ENCODE results near the gene NDOR1.
"Not testable (repeated sequence)": the region's sequence is repeated elsewhere in the genome, so short reads cannot be mapped to it uniquely, and the experiment has no call there.

NDOR1 gene

GRCh38 chr9:137239541-137240200, 34.2 kb downstream of the NDOR1 start:
- H3K27ac ChIP-seq (ENCODE audit: low read depth, low read length), result peak overlapping the region; percentile 95
- H3K27me3 ChIP-seq (ENCODE audit: insufficient read depth, low read length); H3K9me3 ChIP-seq (ENCODE audit: insufficient read depth, low read depth, low read length): not testable (repeated sequence)
- H3K4me3 ChIP-seq (ENCODE audit: low read length), result peak overlapping the region; percentile 83
- WGBS, result 69% methylated on average over 23 of the region's 27 CpGs
- H3K4me1 ChIP-seq (ENCODE audit: insufficient read depth, low read length), result peaks cover 20% of the 10 kb centered on the region
- peaks cover 22% of the 10 kb centered on the region for H3K36me3 ChIP-seq (ENCODE audit: insufficient read depth, low read length)
- peak overlapping the region; percentile 89 for H3K9ac ChIP-seq (ENCODE audit: low read depth, low read length)

GRCh38 chr9:137240318-137240840, 34.9 kb downstream of the NDOR1 start:
- Histone ChIP-seq H3K4me3 (ENCODE audit: low read length) (peak overlapping the region; percentile 83), H3K9me3 (ENCODE audit: insufficient read depth, low read depth, low read length) (no peaks in the 10 kb centered on the region), H3K27ac (ENCODE audit: low read depth, low read length) (peak overlapping the region; percentile 95), H3K9ac (ENCODE audit: low read depth, low read length) (peak overlapping the region; percentile 89), H3K4me1 (ENCODE audit: insufficient read depth, low read length) (peaks cover 20% of the 10 kb centered on the region), H3K27me3 (ENCODE audit: insufficient read depth, low read length) (no peaks in the 10 kb centered on the region), H3K36me3 (ENCODE audit: insufficient read depth, low read length) (peaks cover 22% of the 10 kb centered on the region)
- WGBS, result under 1% methylated on average over 58 of the region's 58 CpGs

DNA sequence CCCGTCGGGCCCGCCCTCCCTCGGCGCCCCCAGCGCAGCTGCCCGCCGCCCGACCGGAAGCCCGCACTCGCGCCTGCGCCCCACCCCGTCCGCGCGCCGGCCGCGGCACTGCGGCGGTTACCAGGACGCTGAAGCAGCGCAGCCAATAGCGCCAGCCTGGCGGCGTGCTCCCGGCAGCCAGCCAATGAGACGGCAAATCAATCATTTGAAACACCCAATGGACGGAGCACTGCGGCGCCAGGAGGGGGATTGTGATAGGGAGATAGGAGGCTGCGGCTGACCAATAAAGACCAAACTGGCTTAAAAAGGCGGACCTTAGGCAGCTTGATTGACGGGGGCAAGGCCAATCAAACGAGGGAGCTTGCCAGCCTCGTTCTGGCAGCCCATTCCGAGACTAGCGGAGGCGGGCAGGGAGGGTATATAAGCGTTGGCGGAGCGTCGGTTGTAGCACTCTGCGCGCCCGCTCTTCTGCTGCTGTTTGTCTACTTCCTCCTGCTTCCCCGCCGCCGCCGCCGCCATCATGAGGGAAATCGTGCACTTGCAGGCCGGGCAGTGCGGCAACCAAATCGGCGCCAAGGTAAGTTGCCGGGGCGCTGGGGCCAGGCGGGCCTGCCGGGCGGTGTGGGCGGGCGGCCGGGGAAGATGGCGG, 35.5 kb downstream of the NDOR1 start, which contains the start of gene TUBB4B:
Gene TUBB4B, plus strand, starts transcription at position 447 of the 649 bp plus-strand sequence. Its CDS starts 74 bp downstream, at position 521.
- no peaks in the 10 kb centered on the region for H3K9me3 ChIP-seq (ENCODE audit: insufficient read depth, low read depth, low read length)
- peaks cover 22% of the 10 kb centered on the region for H3K36me3 ChIP-seq (ENCODE audit: insufficient read depth, low read length)
- WGBS, result under 1% methylated on average over 67 of the region's 67 CpGs
- H3K9ac ChIP-seq (ENCODE audit: low read depth, low read length), result peak within 1 kb of the TSS; percentile 89
- peak within 1 kb of the TSS; percentile 83 for H3K4me3 ChIP-seq (ENCODE audit: low read length)
- peaks cover 20% of the 10 kb centered on the region for H3K4me1 ChIP-seq (ENCODE audit: insufficient read depth, low read length)
- peak within 1 kb of the TSS; percentile 95 for H3K27ac ChIP-seq (ENCODE audit: low read depth, low read length)
- no peaks in the 10 kb centered on the region for H3K27me3 ChIP-seq (ENCODE audit: insufficient read depth, low read length)

- Histone ChIP-seq H3K9ac (ENCODE audit: low read depth, low read length) (peak overlapping the region; percentile 82), H3K9me3 (ENCODE audit: insufficient read depth, low read depth, low read length) (no peaks in the 10 kb centered on the region), H3K4me3 (ENCODE audit: low read length) (peak overlapping the region; percentile 81), H3K27me3 (ENCODE audit: insufficient read depth, low read length) (no peaks in the 10 kb centered on the region), H3K4me1 (ENCODE audit: insufficient read depth, low read length) (peaks cover 19% of the 10 kb centered on the region), H3K27ac (ENCODE audit: low read depth, low read length) (peak overlapping the region; percentile 61; the same call in 1 of the 2 replicates), H3K36me3 (ENCODE audit: insufficient read depth, low read length) (peaks cover 22% of the 10 kb centered on the region)
- WGBS, result 2% methylated on average over 83 of the region's 83 CpGs
Measured at GRCh38 chr9:137241490-137242268, 36.2 kb downstream of the NDOR1 start.

GRCh38 chr9:137242269-137243203, 37.0 kb downstream of the NDOR1 start:
- Histone ChIP-seq H3K4me3 (ENCODE audit: low read length) (peak overlapping the region; percentile 81), H3K9me3 (ENCODE audit: insufficient read depth, low read depth, low read length) (no peaks in the 10 kb centered on the region), H3K27ac (ENCODE audit: low read depth, low read length) (no peak overlapping the region), H3K36me3 (ENCODE audit: insufficient read depth, low read length) (peaks cover 22% of the 10 kb centered on the region), H3K27me3 (ENCODE audit: insufficient read depth, low read length) (no peaks in the 10 kb centered on the region), H3K9ac (ENCODE audit: low read depth, low read length) (peak overlapping the region; percentile 82), H3K4me1 (ENCODE audit: insufficient read depth, low read length) (peaks cover 14% of the 10 kb centered on the region)
- 85% methylated on average over 36 of the region's 36 CpGs for WGBS

DNA sequence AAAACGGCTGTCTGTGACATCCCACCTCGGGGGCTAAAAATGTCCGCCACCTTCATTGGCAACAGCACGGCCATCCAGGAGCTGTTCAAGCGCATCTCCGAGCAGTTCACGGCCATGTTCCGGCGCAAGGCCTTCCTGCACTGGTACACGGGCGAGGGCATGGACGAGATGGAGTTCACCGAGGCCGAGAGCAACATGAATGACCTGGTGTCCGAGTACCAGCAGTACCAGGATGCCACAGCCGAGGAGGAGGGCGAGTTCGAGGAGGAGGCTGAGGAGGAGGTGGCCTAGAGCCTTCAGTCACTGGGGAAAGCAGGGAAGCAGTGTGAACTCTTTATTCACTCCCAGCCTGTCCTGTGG, 37.7 kb downstream of the NDOR1 start:
- not testable (repeated sequence) for H3K9me3 ChIP-seq (ENCODE audit: insufficient read depth, low read depth, low read length); H3K9ac ChIP-seq (ENCODE audit: low read depth, low read length); H3K27me3 ChIP-seq (ENCODE audit: insufficient read depth, low read length); H3K27ac ChIP-seq (ENCODE audit: low read depth, low read length)
- Histone ChIP-seq H3K36me3 (ENCODE audit: insufficient read depth, low read length) (peaks cover 22% of the 10 kb centered on the region), H3K4me1 (ENCODE audit: insufficient read depth, low read length) (peaks cover 14% of the 10 kb centered on the region), H3K4me3 (ENCODE audit: low read length) (peak overlapping the region; percentile 9; the same call in 1 of the 2 replicates)
- 95% methylated on average over 18 of the region's 18 CpGs for WGBS

DNA sequence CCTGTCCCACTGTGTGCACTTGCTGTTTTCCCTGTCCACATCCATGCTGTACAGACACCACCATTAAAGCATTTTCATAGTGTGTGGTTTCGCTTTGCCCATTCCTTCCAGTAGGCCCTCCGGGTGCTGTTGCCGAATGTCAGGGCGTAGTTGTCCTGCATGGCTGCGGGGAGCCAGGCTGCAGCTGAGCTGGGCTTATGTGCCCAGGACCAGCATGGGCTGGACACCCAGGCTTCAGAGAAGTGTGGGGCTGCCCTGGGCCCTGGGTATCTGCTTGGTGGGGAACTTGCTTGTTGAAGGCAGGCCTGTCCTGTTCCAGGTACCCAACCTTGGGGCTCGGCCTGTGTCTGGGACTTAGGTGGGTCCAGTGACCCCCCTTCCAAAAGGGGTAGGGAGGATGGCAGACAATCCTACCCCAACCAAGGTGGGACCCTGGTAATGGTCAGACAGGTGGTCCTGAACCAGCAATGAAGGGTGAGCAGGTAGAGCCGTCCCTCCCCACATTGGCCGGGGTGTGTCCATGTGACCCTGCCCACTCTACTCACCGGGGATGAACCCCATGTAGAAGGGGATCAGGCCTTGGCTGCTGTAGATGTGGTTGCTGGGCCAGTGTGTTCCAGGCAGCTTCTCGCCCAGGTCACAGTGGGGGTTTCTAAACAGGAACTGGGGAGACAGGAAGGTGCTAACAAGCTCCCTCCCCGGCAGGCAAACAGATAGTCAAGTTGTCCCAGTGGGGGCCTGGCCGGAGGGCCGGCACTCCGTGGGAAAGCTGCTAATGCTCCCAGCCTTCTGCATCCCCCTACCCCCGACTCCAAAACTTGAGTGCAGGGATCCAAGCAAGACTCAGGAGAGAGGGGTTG, 38.4 kb downstream of the NDOR1 start:
- WGBS, result 61% methylated on average over 15 of the region's 15 CpGs
- peak overlapping the region; percentile 18; the same call in 1 of the 2 replicates for H3K27ac ChIP-seq (ENCODE audit: low read depth, low read length)
- H3K4me3 ChIP-seq (ENCODE audit: low read length), result peak overlapping the region; percentile 9; the same call in 1 of the 2 replicates
- peak overlapping the region; percentile 18; the same call in 1 of the 2 replicates for H3K9ac ChIP-seq (ENCODE audit: low read depth, low read length)
- no peaks in the 10 kb centered on the region for H3K27me3 ChIP-seq (ENCODE audit: insufficient read depth, low read length)
- peaks cover 22% of the 10 kb centered on the region for H3K36me3 ChIP-seq (ENCODE audit: insufficient read depth, low read length)
- H3K9me3 ChIP-seq (ENCODE audit: insufficient read depth, low read depth, low read length), result no peaks in the 10 kb centered on the region
- H3K4me1 ChIP-seq (ENCODE audit: insufficient read depth, low read length), result peaks cover 14% of the 10 kb centered on the region

DNA sequence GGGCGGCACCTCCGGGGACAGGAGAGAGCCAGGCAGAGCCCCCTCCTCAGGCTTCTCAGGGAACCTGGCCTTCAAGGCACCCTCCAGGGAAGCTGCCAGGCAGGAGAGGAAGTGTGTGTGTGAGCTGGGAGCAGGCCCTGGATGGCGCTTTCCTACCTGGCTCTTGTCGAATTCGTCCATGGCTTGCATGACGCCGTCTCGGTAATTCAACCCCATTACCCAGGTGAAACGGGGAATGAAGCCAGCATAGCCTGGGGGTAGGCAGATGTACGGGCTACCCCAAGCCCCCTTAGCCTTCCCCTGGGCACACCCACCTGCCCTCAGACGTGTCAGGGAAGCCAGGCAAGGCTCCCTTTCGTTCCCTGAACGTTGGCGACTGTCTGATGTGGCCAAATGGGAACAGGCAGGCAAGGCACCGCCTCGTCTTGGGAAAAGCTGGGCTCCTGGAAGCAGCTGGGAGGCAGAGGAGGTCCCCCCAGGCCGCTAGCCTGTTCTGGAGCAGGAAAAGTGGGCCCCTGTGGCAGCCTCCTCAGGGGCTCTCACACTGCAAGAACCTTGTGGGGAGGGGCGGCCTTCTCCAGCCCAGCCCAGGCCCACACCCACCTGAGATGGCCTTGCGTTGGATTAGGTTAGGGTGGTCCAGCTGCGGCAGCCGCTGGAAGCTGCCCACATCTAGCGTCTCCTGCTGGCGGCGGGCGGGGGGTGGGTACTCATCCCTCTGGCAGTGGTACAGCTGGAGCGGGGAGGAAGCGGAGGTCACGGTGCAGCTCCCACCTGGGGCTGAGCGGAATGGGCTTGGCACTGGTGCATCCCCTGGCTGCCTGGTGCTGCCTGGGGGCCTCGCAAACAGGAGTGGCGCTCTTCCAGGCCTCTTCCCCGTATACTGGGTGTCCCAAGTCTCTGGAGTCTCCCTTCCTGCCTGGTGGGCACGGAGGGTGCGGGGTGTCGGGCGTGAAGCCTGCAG, 39.3 kb downstream of the NDOR1 start:
- no peak overlapping the region for H3K4me3 ChIP-seq (ENCODE audit: low read length)
- WGBS, result 66% methylated on average over 36 of the region's 36 CpGs
- H3K27me3 ChIP-seq (ENCODE audit: insufficient read depth, low read length), result no peaks in the 10 kb centered on the region
- H3K36me3 ChIP-seq (ENCODE audit: insufficient read depth, low read length), result peaks cover 22% of the 10 kb centered on the region
- peak overlapping the region; percentile 18; the same call in 1 of the 2 replicates for H3K9ac ChIP-seq (ENCODE audit: low read depth, low read length)
- H3K4me1 ChIP-seq (ENCODE audit: insufficient read depth, low read length), result peaks cover 14% of the 10 kb centered on the region
- H3K27ac ChIP-seq (ENCODE audit: low read depth, low read length), result peak overlapping the region; percentile 27; the same call in 1 of the 2 replicates
- H3K9me3 ChIP-seq (ENCODE audit: insufficient read depth, low read depth, low read length), result no peaks in the 10 kb centered on the region

Data from HUES64 (cell line).